ENCODE measurements around the gene UBE2E2. TPM values are rescaled to one million over a fixed set of nuclear protein-coding genes. Genes with fewer than 3 reads are reported as not detected.

UBE2E2 gene
- total and polyA plus RNA-seq, 4 donors: 23.8 to 56.5 (median 32.9) TPM

- ATAC-seq (ENCODE audit: low FRiP score) (no peak), DNase-seq (no peak)
- Histone ChIP-seq H3K36me3 (ENCODE audit: control insufficient read depth in 1 of 2, insufficient read depth in 2 of 2, low read length in 1 of 2) (no peaks in the 10 kb centered on the region), H3K4me1 (ENCODE audit: control insufficient read depth in 1 of 2, insufficient read depth in 2 of 2, low read length in 2 of 2) (peaks cover 0 to 2% of the 10 kb centered on the region in 2 donors), H3K27me3 (ENCODE audit: control insufficient read depth in 1 of 2, insufficient read depth in 2 of 2, low read length in 1 of 2) (no peaks in the 10 kb centered on the region), H3K27ac (ENCODE audit: low read depth in 1 of 2, low read length in 2 of 2) (no peak overlapping the region), H3K4me3 (ENCODE audit: low read length in 2 of 2) (no peak overlapping the region), H3K9me3 (ENCODE audit: control insufficient read depth, low read length) (no peaks in the 10 kb centered on the region)
- 92 to 97% methylated on average over 7 of the region's 7 CpGs for WGBS, 2 donors
- intact Hi-C loops (cut with DNase I): no loop called here
Measured at GRCh38 chr3:23479615-23480328, 276.6 kb downstream of the UBE2E2 start.

GRCh38 chr3:23480329-23480714, 277.2 kb downstream of the UBE2E2 start:
- peaks cover 0 to 2% of the 10 kb centered on the region in 2 donors for H3K4me1 ChIP-seq (ENCODE audit: control insufficient read depth in 1 of 2, insufficient read depth in 2 of 2, low read length in 2 of 2)
- intact Hi-C loops (cut with DNase I): no loop called here
- ATAC-seq (ENCODE audit: low FRiP score): no peak
- H3K4me3 ChIP-seq (ENCODE audit: low read length in 2 of 2): no peak overlapping the region
- no peaks in the 10 kb centered on the region for H3K9me3 ChIP-seq (ENCODE audit: control insufficient read depth, low read length)
- H3K27me3 ChIP-seq (ENCODE audit: control insufficient read depth in 1 of 2, insufficient read depth in 2 of 2, low read length in 1 of 2): no peaks in the 10 kb centered on the region
- no peak overlapping the region for H3K27ac ChIP-seq (ENCODE audit: low read depth in 1 of 2, low read length in 2 of 2)
- no peak for DNase-seq
- WGBS, 2 donors: 95 to 97% methylated on average over 8 of the region's 8 CpGs
- H3K36me3 ChIP-seq (ENCODE audit: control insufficient read depth in 1 of 2, insufficient read depth in 2 of 2, low read length in 1 of 2): no peaks in the 10 kb centered on the region

GRCh38 chr3:23481011-23481615, 278.0 kb downstream of the UBE2E2 start:
- H3K27me3 ChIP-seq (ENCODE audit: control insufficient read depth in 1 of 2, insufficient read depth in 2 of 2, low read length in 1 of 2): no peaks in the 10 kb centered on the region
- H3K9me3 ChIP-seq (ENCODE audit: control insufficient read depth, low read length): no peaks in the 10 kb centered on the region
- H3K36me3 ChIP-seq (ENCODE audit: control insufficient read depth in 1 of 2, insufficient read depth in 2 of 2, low read length in 1 of 2): no peaks in the 10 kb centered on the region
- WGBS, 2 donors: 98% methylated on average over 5 of the region's 5 CpGs
- H3K27ac ChIP-seq (ENCODE audit: low read depth in 1 of 2, low read length in 2 of 2): no peak overlapping the region
- ATAC-seq (ENCODE audit: low FRiP score): no peak
- DNase-seq: no peak
- peaks cover 0 to 2% of the 10 kb centered on the region in 2 donors for H3K4me1 ChIP-seq (ENCODE audit: control insufficient read depth in 1 of 2, insufficient read depth in 2 of 2, low read length in 2 of 2)
- no peak overlapping the region for H3K4me3 ChIP-seq (ENCODE audit: low read length in 2 of 2)
- intact Hi-C loops (cut with DNase I): no loop called here

- Histone ChIP-seq H3K4me3 (ENCODE audit: low read length in 2 of 2) (no peak overlapping the region), H3K9me3 (ENCODE audit: control insufficient read depth, low read length) (no peaks in the 10 kb centered on the region), H3K27ac (ENCODE audit: low read depth in 1 of 2, low read length in 2 of 2) (no peak overlapping the region), H3K36me3 (ENCODE audit: control insufficient read depth in 1 of 2, insufficient read depth in 2 of 2, low read length in 1 of 2) (no peaks in the 10 kb centered on the region), H3K27me3 (ENCODE audit: control insufficient read depth in 1 of 2, insufficient read depth in 2 of 2, low read length in 1 of 2) (no peaks in the 10 kb centered on the region), H3K4me1 (ENCODE audit: control insufficient read depth in 1 of 2, insufficient read depth in 2 of 2, low read length in 2 of 2) (peaks cover 0 to 2% of the 10 kb centered on the region in 2 donors)
- WGBS, 2 donors: 58 to 67% methylated on average over 3 of the region's 3 CpGs
- intact Hi-C loops (cut with DNase I): no loop called here
- DNase-seq (no peak), ATAC-seq (ENCODE audit: low FRiP score) (no peak)
Measured at GRCh38 chr3:23481616-23482278, 278.6 kb downstream of the UBE2E2 start.

GRCh38 chr3:23484386-23484785, 281.3 kb downstream of the UBE2E2 start:
- no peaks in the 10 kb centered on the region for H3K9me3 ChIP-seq (ENCODE audit: control insufficient read depth, low read length)
- H3K27me3 ChIP-seq (ENCODE audit: control insufficient read depth in 1 of 2, insufficient read depth in 2 of 2, low read length in 1 of 2): no peaks in the 10 kb centered on the region
- H3K36me3 ChIP-seq (ENCODE audit: control insufficient read depth in 1 of 2, insufficient read depth in 2 of 2, low read length in 1 of 2): no peaks in the 10 kb centered on the region
- ATAC-seq (ENCODE audit: low FRiP score) (no peak), DNase-seq (no peak)
- H3K4me1 ChIP-seq (ENCODE audit: control insufficient read depth in 1 of 2, insufficient read depth in 2 of 2, low read length in 2 of 2): peaks cover 0 to 2% of the 10 kb centered on the region in 2 donors
- H3K27ac ChIP-seq (ENCODE audit: low read depth in 1 of 2, low read length in 2 of 2): no peak overlapping the region
- 96 to 97% methylated on average over 4 of the region's 4 CpGs for WGBS, 2 donors
- intact Hi-C loops (cut with DNase I): no loop called here
- no peak overlapping the region for H3K4me3 ChIP-seq (ENCODE audit: low read length in 2 of 2)

- WGBS, 2 donors: 93 to 96% methylated on average over 6 of the region's 6 CpGs
- no peaks in the 10 kb centered on the region for H3K9me3 ChIP-seq (ENCODE audit: control insufficient read depth, low read length)
- ATAC-seq (ENCODE audit: low FRiP score) (no peak), DNase-seq (no peak)
- no peaks in the 10 kb centered on the region for H3K36me3 ChIP-seq (ENCODE audit: control insufficient read depth in 1 of 2, insufficient read depth in 2 of 2, low read length in 1 of 2)
- no peaks in the 10 kb centered on the region for H3K27me3 ChIP-seq (ENCODE audit: control insufficient read depth in 1 of 2, insufficient read depth in 2 of 2, low read length in 1 of 2)
- no peak overlapping the region for H3K27ac ChIP-seq (ENCODE audit: low read depth in 1 of 2, low read length in 2 of 2)
- no peak overlapping the region for H3K4me3 ChIP-seq (ENCODE audit: low read length in 2 of 2)
- peaks cover 0 to 2% of the 10 kb centered on the region in 2 donors for H3K4me1 ChIP-seq (ENCODE audit: control insufficient read depth in 1 of 2, insufficient read depth in 2 of 2, low read length in 2 of 2)
- intact Hi-C loops (cut with DNase I): no loop called here
Measured at GRCh38 chr3:23485922-23486321, 282.8 kb downstream of the UBE2E2 start.

GRCh38 chr3:23487015-23487414, 283.9 kb downstream of the UBE2E2 start:
- H3K9me3 ChIP-seq (ENCODE audit: control insufficient read depth, low read length): no peaks in the 10 kb centered on the region
- H3K4me3 ChIP-seq (ENCODE audit: low read length in 2 of 2): no peak overlapping the region
- DNase-seq (no peak), ATAC-seq (ENCODE audit: low FRiP score) (no peak)
- H3K36me3 ChIP-seq (ENCODE audit: control insufficient read depth in 1 of 2, insufficient read depth in 2 of 2, low read length in 1 of 2): no peaks in the 10 kb centered on the region
- no peaks in the 10 kb centered on the region for H3K4me1 ChIP-seq (ENCODE audit: control insufficient read depth in 1 of 2, insufficient read depth in 2 of 2, low read length in 2 of 2)
- 95 to 96% methylated on average over 9 of the region's 9 CpGs for WGBS, 2 donors
- H3K27me3 ChIP-seq (ENCODE audit: control insufficient read depth in 1 of 2, insufficient read depth in 2 of 2, low read length in 1 of 2): no peaks in the 10 kb centered on the region
- intact Hi-C loops (cut with DNase I): no loop called here
- no peak overlapping the region for H3K27ac ChIP-seq (ENCODE audit: low read depth in 1 of 2, low read length in 2 of 2)

- Histone ChIP-seq H3K4me1 (ENCODE audit: control insufficient read depth in 1 of 2, insufficient read depth in 2 of 2, low read length in 2 of 2) (no peaks in the 10 kb centered on the region), H3K27ac (ENCODE audit: low read depth in 1 of 2, low read length in 2 of 2) (no peak overlapping the region), H3K36me3 (ENCODE audit: control insufficient read depth in 1 of 2, insufficient read depth in 2 of 2, low read length in 1 of 2) (no peaks in the 10 kb centered on the region), H3K9me3 (ENCODE audit: control insufficient read depth, low read length) (no peaks in the 10 kb centered on the region), H3K27me3 (ENCODE audit: control insufficient read depth in 1 of 2, insufficient read depth in 2 of 2, low read length in 1 of 2) (no peaks in the 10 kb centered on the region), H3K4me3 (ENCODE audit: low read length in 2 of 2) (no peak overlapping the region)
- DNase-seq (no peak), ATAC-seq (ENCODE audit: low FRiP score) (no peak)
- 66 to 75% methylated on average over 3 of the region's 3 CpGs for WGBS, 2 donors
- intact Hi-C loops (cut with DNase I): no loop called here
Measured at GRCh38 chr3:23488618-23489017, 285.5 kb downstream of the UBE2E2 start.
